CD4-positive, CD25-positive, alpha-beta regulatory T cell (primary cell): ENCODE data around the gene GREB1. TPM values are rescaled to one million over a fixed set of nuclear protein-coding genes. Genes with fewer than 3 reads are reported as not detected.

Experiments
- ATAC-seq, 2 donors: fragments of 150-1000 bp; cut with Tn5 transposase; one replicate each; pipeline ENCODE4 v1.10.0; 2021; ENCODE audit warnings: low read depth in 2 of 2, moderate number of reproducible peaks in 2 of 2, moderate library complexity in 1 of 2
- DNase-seq, 3 donors: peaks; one replicate each; pipeline versions ENCODE4 v3.0.0 to v3.0.0-alpha.2; 2012 to 2022; ENCODE audit warnings: mixed read lengths in 1 of 3
- H3K27ac ChIP-seq: one replicate; pipeline ENCODE4 v1.7.0; 2013; ENCODE audit warnings: mild to moderate bottlenecking, low read length; ENCODE audit not compliant: insufficient read depth, poor library complexity, severe bottlenecking
- H3K27me3 ChIP-seq: one replicate; pipeline ENCODE4 v1.7.0; 2013; ENCODE audit warnings: low read length; ENCODE audit not compliant: control insufficient read depth, insufficient read depth
- H3K36me3 ChIP-seq: one replicate; pipeline ENCODE4 v1.7.0; 2013; ENCODE audit warnings: mild to moderate bottlenecking, low read length, moderate library complexity; ENCODE audit not compliant: control insufficient read depth, insufficient read depth
- H3K4me1 ChIP-seq: 2 replicates; pipeline ENCODE4 v1.7.0; 2013; ENCODE audit warnings: mild to moderate bottlenecking, low read length; ENCODE audit not compliant: insufficient read depth, control insufficient read depth, poor library complexity, severe bottlenecking
- H3K4me3 ChIP-seq: one replicate; pipeline ENCODE4 v1.7.0; 2013; ENCODE audit warnings: low read depth, mild to moderate bottlenecking, low read length, moderate library complexity
- H3K9me3 ChIP-seq, 2 experiments: 1 replicate in 1 of 2; 2 replicates in 1 of 2; pipeline ENCODE4 v1.7.0; 2013; ENCODE audit warnings: low read length in 2 of 2, mild to moderate bottlenecking in 1 of 2, moderate library complexity in 1 of 2; ENCODE audit not compliant: control insufficient read depth in 2 of 2
- H3K27ac Mint-ChIP-seq, 3 donors: one replicate each; pipeline ENCODE4 v1.8.0; 2020 to 2022; ENCODE audit warnings: mild to moderate bottlenecking in 3 of 3, mixed read lengths in 3 of 3, moderate library complexity in 2 of 3
- H3K27me3 Mint-ChIP-seq: one replicate; pipeline ENCODE4 v1.8.0; 2022; ENCODE audit warnings: mild to moderate bottlenecking, mixed read lengths
- H3K36me3 Mint-ChIP-seq: one replicate; pipeline ENCODE4 v1.8.0; 2020; ENCODE audit warnings: mixed read lengths
- H3K4me1 Mint-ChIP-seq, 4 donors: one replicate each; pipeline ENCODE4 v1.8.0; 2020 to 2022; ENCODE audit warnings: mixed read lengths in 4 of 4, mild to moderate bottlenecking in 1 of 4
- H3K4me3 Mint-ChIP-seq, 4 donors: one replicate each; pipeline ENCODE4 v1.8.0; 2020 to 2022; ENCODE audit warnings: mild to moderate bottlenecking in 4 of 4, mixed read lengths in 4 of 4, moderate library complexity in 3 of 4
- H3K9me3 Mint-ChIP-seq, 7 donors: one replicate each; pipeline ENCODE4 v1.8.0; 2020 to 2022; ENCODE audit warnings: mixed read lengths in 7 of 7, mild to moderate bottlenecking in 3 of 7, moderate library complexity in 2 of 7
- polyA plus RNA-seq, 4 donors: library from polyadenylated mRNA; unstranded; fragments of 300-500 nt; fragmentation: Illumina TruSeq; gene quantifications; one replicate each; pipeline ENCODE4 v1.2.3, GENCODE V29; 2021
- total RNA-seq: library from RNA; stranded (reverse); gene quantifications from one replicate; pipeline ENCODE4 v1.2.3, GENCODE V29; 2022

Gene GREB1
- total and polyA plus RNA-seq, 5 donors from 2014 or later: 0.11 to 0.35 (median 0.15) TPM; not detected in 2

- H3K36me3 Mint-ChIP-seq: no peaks in the 10 kb centered on the region
- DNase-seq (no peak), ATAC-seq (no peak)
- no peaks in the 10 kb centered on the region for H3K4me1 Mint-ChIP-seq
- H3K36me3 ChIP-seq: no peaks in the 10 kb centered on the region
- peaks cover 10% of the 10 kb centered on the region for H3K27me3 Mint-ChIP-seq
- H3K27ac Mint-ChIP-seq: no peak overlapping the region
- H3K4me1 ChIP-seq: no peaks in the 10 kb centered on the region
- H3K4me3 Mint-ChIP-seq: no peak overlapping the region
- H3K9me3 ChIP-seq: no peaks in the 10 kb centered on the region
- no peaks in the 10 kb centered on the region for H3K27me3 ChIP-seq
- no peaks in the 10 kb centered on the region for H3K9me3 Mint-ChIP-seq
- H3K27ac ChIP-seq: no peak overlapping the region
- no peak overlapping the region for H3K4me3 ChIP-seq
Measured at GRCh38 chr2:11568436-11568835, 34.6 kb downstream of the GREB1 start.

- Histone ChIP-seq H3K27me3 (no peaks in the 10 kb centered on the region), H3K4me1 (no peaks in the 10 kb centered on the region), H3K4me3 (no peak overlapping the region), H3K27ac (no peak overlapping the region), H3K9me3 (no peaks in the 10 kb centered on the region), H3K36me3 (no peaks in the 10 kb centered on the region)
- DNase-seq: no peak
- ATAC-seq: no peak
- H3K36me3 Mint-ChIP-seq: no peaks in the 10 kb centered on the region
- no peak overlapping the region for H3K4me3 Mint-ChIP-seq
- peaks cover 5% of the 10 kb centered on the region for H3K27me3 Mint-ChIP-seq
- no peak overlapping the region for H3K27ac Mint-ChIP-seq
- no peaks in the 10 kb centered on the region for H3K9me3 Mint-ChIP-seq
- no peaks in the 10 kb centered on the region for H3K4me1 Mint-ChIP-seq
Measured at GRCh38 chr2:11569636-11570035, 35.8 kb downstream of the GREB1 start.

- H3K36me3 ChIP-seq: no peaks in the 10 kb centered on the region
- no peak for DNase-seq
- Mint-ChIP-seq H3K4me3 (no peak overlapping the region), H3K36me3 (no peaks in the 10 kb centered on the region), H3K27me3 (peaks cover 5% of the 10 kb centered on the region), H3K27ac (no peak overlapping the region), H3K9me3 (no peaks in the 10 kb centered on the region), H3K4me1 (no peaks in the 10 kb centered on the region)
- ATAC-seq: no peak
- H3K9me3 ChIP-seq: no peaks in the 10 kb centered on the region
- no peaks in the 10 kb centered on the region for H3K4me1 ChIP-seq
- H3K4me3 ChIP-seq: no peak overlapping the region
- H3K27ac ChIP-seq: no peak overlapping the region
- no peaks in the 10 kb centered on the region for H3K27me3 ChIP-seq
Measured at GRCh38 chr2:11571170-11571569, 37.3 kb downstream of the GREB1 start.

GRCh38 chr2:11572996-11573395 is 39.2 kb downstream of the GREB1 start:
- no peak overlapping the region for H3K27ac Mint-ChIP-seq
- Histone ChIP-seq H3K9me3 (no peaks in the 10 kb centered on the region), H3K27ac (no peak overlapping the region), H3K36me3 (no peaks in the 10 kb centered on the region), H3K4me3 (no peak overlapping the region), H3K4me1 (no peaks in the 10 kb centered on the region), H3K27me3 (no peaks in the 10 kb centered on the region)
- H3K4me1 Mint-ChIP-seq: no peaks in the 10 kb centered on the region
- no peak for DNase-seq
- peaks cover 5% of the 10 kb centered on the region for H3K27me3 Mint-ChIP-seq
- no peak for ATAC-seq
- H3K36me3 Mint-ChIP-seq: no peaks in the 10 kb centered on the region
- no peaks in the 10 kb centered on the region for H3K9me3 Mint-ChIP-seq
- no peak overlapping the region for H3K4me3 Mint-ChIP-seq

GRCh38 chr2:11573418-11574175 is 39.8 kb downstream of the GREB1 start:
- no peaks in the 10 kb centered on the region for H3K36me3 ChIP-seq
- no peak overlapping the region for H3K4me3 ChIP-seq
- ATAC-seq (no peak), DNase-seq (no peak)
- H3K27me3 ChIP-seq: no peaks in the 10 kb centered on the region
- Mint-ChIP-seq H3K27me3 (no peaks in the 10 kb centered on the region), H3K27ac (no peak overlapping the region), H3K36me3 (no peaks in the 10 kb centered on the region), H3K4me3 (no peak overlapping the region), H3K4me1 (no peaks in the 10 kb centered on the region), H3K9me3 (no peaks in the 10 kb centered on the region)
- no peak overlapping the region for H3K27ac ChIP-seq
- H3K4me1 ChIP-seq: no peaks in the 10 kb centered on the region
- no peaks in the 10 kb centered on the region for H3K9me3 ChIP-seq

- DNase-seq (no peak), ATAC-seq (no peak)
- H3K27ac Mint-ChIP-seq: no peak overlapping the region
- no peaks in the 10 kb centered on the region for H3K27me3 Mint-ChIP-seq
- Histone ChIP-seq H3K4me3 (no peak overlapping the region), H3K27me3 (no peaks in the 10 kb centered on the region), H3K27ac (no peak overlapping the region), H3K9me3 (no peaks in the 10 kb centered on the region), H3K36me3 (no peaks in the 10 kb centered on the region), H3K4me1 (no peaks in the 10 kb centered on the region)
- no peaks in the 10 kb centered on the region for H3K4me1 Mint-ChIP-seq
- H3K9me3 Mint-ChIP-seq: no peaks in the 10 kb centered on the region
- H3K36me3 Mint-ChIP-seq: no peaks in the 10 kb centered on the region
- H3K4me3 Mint-ChIP-seq: no peak overlapping the region
Measured at GRCh38 chr2:11574176-11575046, 40.6 kb downstream of the GREB1 start.

GRCh38 chr2:11576398-11576797 is 42.6 kb downstream of the GREB1 start:
- no peaks in the 10 kb centered on the region for H3K4me1 Mint-ChIP-seq
- no peaks in the 10 kb centered on the region for H3K4me1 ChIP-seq
- H3K9me3 ChIP-seq: no peaks in the 10 kb centered on the region
- ATAC-seq (no peak), DNase-seq (no peak)
- H3K4me3 ChIP-seq: no peak overlapping the region
- H3K27ac Mint-ChIP-seq: no peak overlapping the region
- no peaks in the 10 kb centered on the region for H3K9me3 Mint-ChIP-seq
- H3K27ac ChIP-seq: no peak overlapping the region
- H3K36me3 ChIP-seq: no peaks in the 10 kb centered on the region
- H3K27me3 ChIP-seq: no peaks in the 10 kb centered on the region
- no peak overlapping the region for H3K4me3 Mint-ChIP-seq
- no peaks in the 10 kb centered on the region for H3K27me3 Mint-ChIP-seq
- H3K36me3 Mint-ChIP-seq: no peaks in the 10 kb centered on the region
